Lower leg skin (tissue), 3 donors: ENCODE results near the gene VSTM4.

Experiments used
- POLR2A ChIP-seq, 2 donors: fragments of 450-650 bp; IDR thresholded peaks; one replicate each; pipeline ENCODE4 v1.6.1; 2016 to 2017; ENCODE audit warnings: antibody characterized with exemption in 2 of 2, mild to moderate bottlenecking in 1 of 2, moderate library complexity in 1 of 2
- TF ChIP-seq, protein P1 (sequence below), 3 donors: fragments of 450-650 bp; IDR thresholded peaks; one replicate each; pipeline ENCODE4 v1.5.1; 2016; ENCODE audit warnings: antibody characterized with exemption in 3 of 3, mild to moderate bottlenecking in 3 of 3, moderate library complexity in 2 of 3

- TF ChIP-seq POLR2A (IDR thresholded peaks at IDR 0.05) = no peak
- TF ChIP-seq, protein P1, sequence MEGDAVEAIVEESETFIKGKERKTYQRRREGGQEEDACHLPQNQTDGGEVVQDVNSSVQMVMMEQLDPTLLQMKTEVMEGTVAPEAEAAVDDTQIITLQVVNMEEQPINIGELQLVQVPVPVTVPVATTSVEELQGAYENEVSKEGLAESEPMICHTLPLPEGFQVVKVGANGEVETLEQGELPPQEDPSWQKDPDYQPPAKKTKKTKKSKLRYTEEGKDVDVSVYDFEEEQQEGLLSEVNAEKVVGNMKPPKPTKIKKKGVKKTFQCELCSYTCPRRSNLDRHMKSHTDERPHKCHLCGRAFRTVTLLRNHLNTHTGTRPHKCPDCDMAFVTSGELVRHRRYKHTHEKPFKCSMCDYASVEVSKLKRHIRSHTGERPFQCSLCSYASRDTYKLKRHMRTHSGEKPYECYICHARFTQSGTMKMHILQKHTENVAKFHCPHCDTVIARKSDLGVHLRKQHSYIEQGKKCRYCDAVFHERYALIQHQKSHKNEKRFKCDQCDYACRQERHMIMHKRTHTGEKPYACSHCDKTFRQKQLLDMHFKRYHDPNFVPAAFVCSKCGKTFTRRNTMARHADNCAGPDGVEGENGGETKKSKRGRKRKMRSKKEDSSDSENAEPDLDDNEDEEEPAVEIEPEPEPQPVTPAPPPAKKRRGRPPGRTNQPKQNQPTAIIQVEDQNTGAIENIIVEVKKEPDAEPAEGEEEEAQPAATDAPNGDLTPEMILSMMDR (IDR thresholded peaks at IDR 0.05) = no peak
These were observed 21.2 kb upstream of the VSTM4 start for GRCh38 chr10:49136525-49136924.
